ENCODE measurements around the gene SPATA31C2. TPM values are rescaled to one million over a fixed set of nuclear protein-coding genes. Genes with fewer than 3 reads are reported as not detected.
"Not testable (repeated sequence)": the region's sequence is repeated elsewhere in the genome, so short reads cannot be mapped to it uniquely, and the experiment has no call there.

Gene SPATA31C2
- 0.40 TPM for polyA plus RNA-seq (2013, experiment 1 of 2)
- polyA plus RNA-seq (2013, experiment 2 of 2): 0.51 TPM

- not testable (repeated sequence) for H3K27ac ChIP-seq (ENCODE audit: low read depth, low read length); H3K9ac ChIP-seq (ENCODE audit: low read depth, low read length); H3K4me1 ChIP-seq (ENCODE audit: insufficient read depth, low read length); H3K27me3 ChIP-seq (ENCODE audit: insufficient read depth, low read length); H3K4me3 ChIP-seq (ENCODE audit: low read length); H3K9me3 ChIP-seq (ENCODE audit: insufficient read depth, low read depth, low read length); H3K36me3 ChIP-seq (ENCODE audit: insufficient read depth, low read length)
- WGBS: 100% methylated on average over 1 of the region's 8 CpGs
These were observed at the start of gene SPATA31C2 for GRCh38 chr9:88138375-88138774. TSS of gene SPATA31C2 (minus strand) at chr9:88138475. CDS start at chr9:88138446, 29 bp downstream.

DNA sequence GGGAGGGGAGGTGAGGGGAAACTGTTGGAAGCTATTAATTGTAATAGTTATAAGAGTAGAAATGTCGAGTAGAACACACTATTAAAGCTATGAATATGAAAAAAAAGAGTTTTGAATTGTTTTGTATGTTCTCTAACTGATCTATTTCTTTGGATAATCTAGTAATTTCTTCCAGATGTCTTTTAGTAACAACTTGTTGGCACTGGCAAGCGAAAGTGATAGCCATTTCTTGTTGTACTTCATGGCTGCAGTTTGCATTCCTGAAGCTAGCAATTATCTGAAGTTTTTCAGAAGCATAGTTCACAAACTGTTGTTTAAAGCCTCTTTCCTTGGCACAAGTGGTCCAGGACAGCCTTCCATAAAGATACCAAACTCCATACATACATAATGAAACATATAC lies 49.4 kb upstream of the SPATA31C2 start:
- no peak overlapping the region for H3K27ac ChIP-seq (ENCODE audit: low read depth, low read length)
- H3K27me3 ChIP-seq (ENCODE audit: insufficient read depth, low read length): no peaks in the 10 kb centered on the region
- no peaks in the 10 kb centered on the region for H3K4me1 ChIP-seq (ENCODE audit: insufficient read depth, low read length)
- H3K4me3 ChIP-seq (ENCODE audit: low read length): no peak overlapping the region
- 99% methylated on average over 2 of the region's 2 CpGs for WGBS
- H3K9ac ChIP-seq (ENCODE audit: low read depth, low read length): no peak overlapping the region
- no peaks in the 10 kb centered on the region for H3K9me3 ChIP-seq (ENCODE audit: insufficient read depth, low read depth, low read length)
- no peaks in the 10 kb centered on the region for H3K36me3 ChIP-seq (ENCODE audit: insufficient read depth, low read length)

DNA sequence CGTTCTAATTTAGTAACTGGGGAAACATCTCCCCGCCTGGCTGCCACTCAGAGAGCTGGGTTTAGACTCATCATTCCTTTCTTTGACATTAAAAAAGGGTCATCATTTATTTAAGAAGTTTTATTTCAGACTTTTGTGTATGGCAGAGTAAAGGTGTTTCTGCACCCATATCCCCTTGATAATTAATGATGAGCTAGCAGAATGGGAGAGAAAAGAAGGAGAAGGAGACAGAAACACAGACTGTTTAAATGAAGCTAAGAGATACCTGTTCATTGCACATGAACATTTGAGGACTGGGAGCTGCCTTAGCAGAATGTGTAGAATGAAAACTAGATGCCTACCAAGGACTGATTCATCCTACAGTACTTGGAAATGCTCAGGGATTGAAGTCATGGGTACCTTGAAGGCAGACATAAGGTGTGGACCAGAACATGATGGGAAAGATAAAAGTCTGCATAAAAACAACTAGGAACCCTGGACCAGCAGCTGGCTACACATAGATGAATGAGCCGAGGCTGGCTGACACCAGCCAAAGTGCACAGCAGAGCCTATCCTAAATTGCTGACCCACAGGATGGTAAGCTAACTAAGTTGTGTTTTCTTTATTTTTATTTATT lies 48.3 kb upstream of the SPATA31C2 start:
- no peak overlapping the region for H3K4me3 ChIP-seq (ENCODE audit: low read length)

GRCh38 chr9:88184976-88185375 lies 46.7 kb upstream of the SPATA31C2 start:
- WGBS: 95% methylated on average over 2 of the region's 2 CpGs
- H3K36me3 ChIP-seq (ENCODE audit: insufficient read depth, low read length): no peaks in the 10 kb centered on the region
- H3K27me3 ChIP-seq (ENCODE audit: insufficient read depth, low read length): no peaks in the 10 kb centered on the region
- H3K4me3 ChIP-seq (ENCODE audit: low read length): no peak overlapping the region
- no peaks in the 10 kb centered on the region for H3K4me1 ChIP-seq (ENCODE audit: insufficient read depth, low read length)
- H3K9me3 ChIP-seq (ENCODE audit: insufficient read depth, low read depth, low read length): no peaks in the 10 kb centered on the region
- no peak overlapping the region for H3K9ac ChIP-seq (ENCODE audit: low read depth, low read length)
- H3K27ac ChIP-seq (ENCODE audit: low read depth, low read length): no peak overlapping the region

More for the DNA sequence above, 48.3 kb upstream of the SPATA31C2 start:
- no peak overlapping the region for H3K9ac ChIP-seq (ENCODE audit: low read depth, low read length)
- no peaks in the 10 kb centered on the region for H3K36me3 ChIP-seq (ENCODE audit: insufficient read depth, low read length)
- WGBS: 96% methylated on average over 2 of the region's 3 CpGs
- no peaks in the 10 kb centered on the region for H3K9me3 ChIP-seq (ENCODE audit: insufficient read depth, low read depth, low read length)
- H3K27me3 ChIP-seq (ENCODE audit: insufficient read depth, low read length): no peaks in the 10 kb centered on the region
- no peaks in the 10 kb centered on the region for H3K4me1 ChIP-seq (ENCODE audit: insufficient read depth, low read length)
- H3K27ac ChIP-seq (ENCODE audit: low read depth, low read length): no peak overlapping the region

GRCh38 chr9:88183798-88184495 lies 45.7 kb upstream of the SPATA31C2 start:
- Histone ChIP-seq H3K9ac (ENCODE audit: low read depth, low read length) (no peak overlapping the region), H3K4me1 (ENCODE audit: insufficient read depth, low read length) (no peaks in the 10 kb centered on the region), H3K27ac (ENCODE audit: low read depth, low read length) (no peak overlapping the region), H3K4me3 (ENCODE audit: low read length) (no peak overlapping the region), H3K27me3 (ENCODE audit: insufficient read depth, low read length) (no peaks in the 10 kb centered on the region), H3K9me3 (ENCODE audit: insufficient read depth, low read depth, low read length) (no peaks in the 10 kb centered on the region), H3K36me3 (ENCODE audit: insufficient read depth, low read length) (no peaks in the 10 kb centered on the region)
- WGBS: 94% methylated on average over 4 of the region's 5 CpGs

- Histone ChIP-seq H3K4me3 (ENCODE audit: low read length) (no peak overlapping the region), H3K27me3 (ENCODE audit: insufficient read depth, low read length) (no peaks in the 10 kb centered on the region), H3K9me3 (ENCODE audit: insufficient read depth, low read depth, low read length) (no peaks in the 10 kb centered on the region), H3K4me1 (ENCODE audit: insufficient read depth, low read length) (no peaks in the 10 kb centered on the region), H3K27ac (ENCODE audit: low read depth, low read length) (no peak overlapping the region), H3K36me3 (ENCODE audit: insufficient read depth, low read length) (no peaks in the 10 kb centered on the region), H3K9ac (ENCODE audit: low read depth, low read length) (no peak overlapping the region)
- 89% methylated on average over 6 of the region's 6 CpGs for WGBS
These were observed 44.2 kb upstream of the SPATA31C2 start for GRCh38 chr9:88182501-88182900.

DNA sequence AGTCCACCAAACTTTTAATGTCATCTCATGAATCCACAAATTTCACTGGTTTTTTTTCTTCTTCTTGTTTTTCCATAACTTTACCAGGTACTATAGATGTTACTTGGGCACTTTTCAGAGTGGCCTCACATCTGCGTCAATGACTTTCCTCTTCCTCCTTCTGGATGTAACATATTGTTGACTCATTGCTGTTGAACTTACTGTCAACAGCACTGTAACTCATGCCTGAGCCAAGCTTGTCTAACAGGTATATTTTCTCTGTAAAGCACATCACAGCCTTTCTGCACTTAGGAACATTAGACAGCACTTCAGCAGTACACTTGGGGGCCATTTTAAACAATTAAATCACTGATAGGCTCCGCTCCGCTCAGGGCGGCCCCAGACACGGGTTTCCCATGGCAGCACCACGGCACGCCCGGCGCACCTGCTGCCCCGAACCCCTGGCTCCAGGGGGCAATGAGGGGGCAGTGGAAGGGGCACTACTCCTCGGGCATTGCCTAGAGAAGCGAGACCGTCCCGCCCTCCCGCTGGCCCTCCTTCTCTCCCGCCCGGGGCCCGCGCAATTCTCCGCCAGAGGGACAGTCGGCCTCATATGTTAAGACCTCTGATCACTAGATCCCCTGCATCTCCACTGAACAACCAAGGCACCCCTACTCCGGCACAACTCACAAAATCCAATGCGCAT lies 41.9 kb upstream of the SPATA31C2 start:
- no peak overlapping the region for H3K9ac ChIP-seq (ENCODE audit: low read depth, low read length)
- no peaks in the 10 kb centered on the region for H3K27me3 ChIP-seq (ENCODE audit: insufficient read depth, low read length)
- H3K4me3 ChIP-seq (ENCODE audit: low read length): no peak overlapping the region
- H3K36me3 ChIP-seq (ENCODE audit: insufficient read depth, low read length): no peaks in the 10 kb centered on the region
- H3K4me1 ChIP-seq (ENCODE audit: insufficient read depth, low read length): 0 out of 2 replicates have a peak, but pooled peaks cover 2% of the 10 kb centered on the region
- no peak overlapping the region for H3K27ac ChIP-seq (ENCODE audit: low read depth, low read length)
- WGBS: 95% methylated on average over 23 of the region's 23 CpGs
- no peaks in the 10 kb centered on the region for H3K9me3 ChIP-seq (ENCODE audit: insufficient read depth, low read depth, low read length)

GRCh38 chr9:88179062-88179521 lies 40.8 kb upstream of the SPATA31C2 start:
- 95% methylated on average over 5 of the region's 5 CpGs for WGBS
- Histone ChIP-seq H3K4me3 (ENCODE audit: low read length) (no peak overlapping the region), H3K9ac (ENCODE audit: low read depth, low read length) (no peak overlapping the region), H3K27ac (ENCODE audit: low read depth, low read length) (no peak overlapping the region), H3K27me3 (ENCODE audit: insufficient read depth, low read length) (no peaks in the 10 kb centered on the region), H3K4me1 (ENCODE audit: insufficient read depth, low read length) (0 out of 2 replicates have a peak, but pooled peaks cover 2% of the 10 kb centered on the region), H3K9me3 (ENCODE audit: insufficient read depth, low read depth, low read length) (no peaks in the 10 kb centered on the region), H3K36me3 (ENCODE audit: insufficient read depth, low read length) (no peaks in the 10 kb centered on the region)

- Histone ChIP-seq H3K9me3 (ENCODE audit: insufficient read depth, low read depth, low read length) (no peaks in the 10 kb centered on the region), H3K27me3 (ENCODE audit: insufficient read depth, low read length) (no peaks in the 10 kb centered on the region), H3K4me1 (ENCODE audit: insufficient read depth, low read length) (0 out of 2 replicates have a peak, but pooled peaks cover 2% of the 10 kb centered on the region), H3K4me3 (ENCODE audit: low read length) (no peak overlapping the region), H3K36me3 (ENCODE audit: insufficient read depth, low read length) (no peaks in the 10 kb centered on the region), H3K27ac (ENCODE audit: low read depth, low read length) (no peak overlapping the region), H3K9ac (ENCODE audit: low read depth, low read length) (no peak overlapping the region)
- WGBS: 86% methylated on average over 6 of the region's 6 CpGs
These were observed 40.4 kb upstream of the SPATA31C2 start for GRCh38 chr9:88178641-88179040.

- Histone ChIP-seq H3K9ac (ENCODE audit: low read depth, low read length) (no peak overlapping the region), H3K27me3 (ENCODE audit: insufficient read depth, low read length) (no peaks in the 10 kb centered on the region), H3K4me1 (ENCODE audit: insufficient read depth, low read length) (0 out of 2 replicates have a peak, but pooled peaks cover 2% of the 10 kb centered on the region), H3K4me3 (ENCODE audit: low read length) (no peak overlapping the region), H3K9me3 (ENCODE audit: insufficient read depth, low read depth, low read length) (no peaks in the 10 kb centered on the region), H3K27ac (ENCODE audit: low read depth, low read length) (no peak overlapping the region), H3K36me3 (ENCODE audit: insufficient read depth, low read length) (no peaks in the 10 kb centered on the region)
- WGBS: 91% methylated on average over 3 of the region's 3 CpGs
These were observed 39.1 kb upstream of the SPATA31C2 start for GRCh38 chr9:88177371-88177770.

DNA sequence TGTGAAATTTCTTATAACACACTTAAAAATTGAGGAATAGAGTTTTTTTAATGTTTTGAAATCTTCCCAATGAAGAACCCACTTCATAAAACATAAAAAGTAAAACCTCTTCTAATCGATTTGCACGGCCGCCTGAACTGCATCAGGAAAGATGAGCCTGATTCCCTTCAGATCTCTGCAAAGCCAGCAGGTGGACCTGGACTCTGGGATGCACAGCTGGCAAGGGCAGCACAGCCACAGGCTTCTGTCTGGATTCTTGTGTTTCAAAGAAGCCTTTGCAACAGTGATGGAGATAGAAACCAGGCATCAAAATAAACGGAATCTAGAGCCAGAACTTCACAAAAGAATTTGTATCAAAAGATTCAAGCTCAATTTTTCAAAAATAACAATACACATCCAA lies 36.0 kb upstream of the SPATA31C2 start:
- no peaks in the 10 kb centered on the region for H3K27me3 ChIP-seq (ENCODE audit: insufficient read depth, low read length)
- no peak overlapping the region for H3K4me3 ChIP-seq (ENCODE audit: low read length)
- H3K4me1 ChIP-seq (ENCODE audit: insufficient read depth, low read length): 0 out of 2 replicates have a peak, but pooled peaks cover 2% of the 10 kb centered on the region
- H3K36me3 ChIP-seq (ENCODE audit: insufficient read depth, low read length): no peaks in the 10 kb centered on the region
- no peaks in the 10 kb centered on the region for H3K9me3 ChIP-seq (ENCODE audit: insufficient read depth, low read depth, low read length)
- H3K9ac ChIP-seq (ENCODE audit: low read depth, low read length): no peak overlapping the region
- H3K27ac ChIP-seq (ENCODE audit: low read depth, low read length): no peak overlapping the region
- WGBS: 87% methylated on average over 4 of the region's 4 CpGs
